Epithelial cell of proximal tubule (primary cell): Measurements from ENCODE around the gene EIF3D. TPM values are rescaled to one million over a fixed set of nuclear protein-coding genes. Genes with fewer than 3 reads are reported as not detected.

Experiments used
- DNase-seq: peaks from one replicate; pipeline ENCODE4 v3.0.0-alpha.2; 2011; ENCODE audit warnings: low read depth
- H3K4me3 ChIP-seq: 2 replicates; pipeline ENCODE4 v1.5.1; 2011; ENCODE audit warnings: low read depth, mild to moderate bottlenecking, low read length
- CTCF ChIP-seq: conservative IDR thresholded peaks from 2 replicates; pipeline ENCODE4 v1.5.1; 2012; ENCODE audit warnings: low read depth, mild to moderate bottlenecking, low read length
- total RNA-seq: library from RNA; depleted of rRNA; stranded (reverse); fragments of >200 nt; gene quantifications from 2 replicates; pipeline ENCODE4 v1.2.3, GENCODE V29; 2015

EIF3D gene
- total RNA-seq, 1 donor from 2014 or later = 297 TPM

- TF ChIP-seq CTCF = no peak
- H3K4me3 ChIP-seq = no peak overlapping the region
- no peak for DNase-seq
Measured at GRCh38 chr22:36563444-36563843, 34.5 kb upstream of the EIF3D start.

DNA sequence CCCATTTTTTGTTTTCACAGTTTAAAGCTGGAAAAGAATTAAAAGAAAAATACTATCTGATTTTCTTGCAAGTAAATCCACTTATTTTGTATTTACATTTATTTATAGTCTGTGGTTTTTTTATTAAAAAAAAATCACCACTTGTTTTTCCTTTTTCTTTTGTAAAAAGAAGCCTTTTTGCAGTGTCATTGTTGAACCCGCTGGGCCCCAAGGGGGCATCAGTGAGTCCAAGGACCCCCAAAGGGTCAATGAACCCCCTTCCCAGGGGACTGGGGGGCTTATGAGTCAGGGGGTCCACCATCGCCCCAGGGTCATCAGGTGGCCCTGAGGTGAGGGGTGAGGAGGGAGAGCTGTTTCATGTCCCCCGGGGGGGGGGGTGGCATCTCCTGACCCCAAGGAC, 34.0 kb upstream of the EIF3D start:
- no peak for DNase-seq
- H3K4me3 ChIP-seq = no peak overlapping the region
- no peak for TF ChIP-seq CTCF

GRCh38 chr22:36562261-36562835, 33.4 kb upstream of the EIF3D start:
- no peak for TF ChIP-seq CTCF

DNA sequence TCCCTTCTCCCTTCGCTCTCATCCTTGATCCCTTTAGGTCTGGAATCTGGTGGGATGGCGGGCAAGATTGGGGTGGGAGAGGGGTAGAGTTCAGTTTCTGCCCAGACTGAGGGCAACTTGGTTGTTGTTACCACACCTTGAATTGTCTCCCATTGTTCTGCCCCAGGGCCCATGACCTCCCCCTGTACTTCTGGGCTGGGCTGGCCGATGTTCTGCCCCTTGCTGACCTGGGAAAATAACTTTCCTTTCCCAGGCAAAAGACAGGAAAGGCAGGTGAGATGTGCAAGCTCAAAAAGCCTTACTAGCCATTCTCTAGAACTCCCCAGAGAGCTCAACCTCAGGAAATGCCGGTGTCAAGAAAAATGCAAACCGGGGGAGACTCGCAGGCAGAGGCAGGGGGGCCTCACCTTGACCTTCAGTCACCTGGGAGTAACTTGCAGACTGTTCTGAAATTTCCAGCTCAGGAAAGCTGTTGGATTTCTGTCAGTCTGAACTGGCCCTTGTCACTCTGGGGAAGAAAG, 32.4 kb upstream of the EIF3D start:
- no peak for DNase-seq
- H3K4me3 ChIP-seq = no peak overlapping the region
- no peak for TF ChIP-seq CTCF

More at GRCh38 chr22:36562261-36562835, 33.4 kb upstream of the EIF3D start:
- no peak for DNase-seq
- H3K4me3 ChIP-seq = no peak overlapping the region

DNA sequence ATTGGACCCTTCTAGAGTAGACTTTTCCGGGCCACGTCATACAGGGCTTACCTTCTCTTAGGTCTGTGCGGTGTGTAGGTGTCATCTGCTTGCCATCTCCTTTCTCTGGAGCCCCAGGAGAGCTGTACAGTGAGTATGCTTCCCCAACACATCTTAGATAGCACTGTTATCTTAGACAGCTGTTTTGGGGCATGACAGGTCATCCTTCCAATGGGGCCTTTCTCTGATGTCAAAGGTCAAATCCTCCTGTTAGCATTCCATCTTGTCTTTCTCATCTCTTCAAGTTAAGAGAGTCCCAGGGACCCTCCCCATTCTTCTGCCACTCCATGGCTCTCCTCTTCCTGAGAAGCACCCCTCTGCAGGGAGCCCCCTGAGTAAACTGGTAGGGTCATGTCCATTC, 31.0 kb upstream of the EIF3D start:
- TF ChIP-seq CTCF = no peak
- DNase-seq = no peak
- no peak overlapping the region for H3K4me3 ChIP-seq

DNA sequence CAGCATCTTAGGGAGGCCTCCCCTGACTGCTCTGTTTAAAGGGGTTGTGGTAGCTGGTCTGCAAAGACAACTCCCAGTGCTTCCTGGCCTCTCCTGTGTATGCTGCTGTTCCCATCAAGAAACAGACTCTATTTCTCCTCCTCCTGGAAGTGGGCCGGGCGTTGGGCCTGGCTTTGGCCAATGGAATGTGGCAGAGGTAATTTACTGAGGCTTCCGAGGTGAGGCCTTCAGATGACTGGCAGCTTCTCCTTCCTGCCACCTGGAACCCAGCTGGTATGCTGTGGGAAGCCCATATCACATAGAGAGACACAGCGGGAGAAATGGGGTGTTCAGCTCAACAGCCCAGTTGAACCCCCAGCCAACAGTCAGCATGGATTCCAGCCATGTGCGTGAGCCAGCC, 25.1 kb upstream of the EIF3D start:
- H3K4me3 ChIP-seq = no peak overlapping the region
- DNase-seq = no peak
- no peak for TF ChIP-seq CTCF

DNA sequence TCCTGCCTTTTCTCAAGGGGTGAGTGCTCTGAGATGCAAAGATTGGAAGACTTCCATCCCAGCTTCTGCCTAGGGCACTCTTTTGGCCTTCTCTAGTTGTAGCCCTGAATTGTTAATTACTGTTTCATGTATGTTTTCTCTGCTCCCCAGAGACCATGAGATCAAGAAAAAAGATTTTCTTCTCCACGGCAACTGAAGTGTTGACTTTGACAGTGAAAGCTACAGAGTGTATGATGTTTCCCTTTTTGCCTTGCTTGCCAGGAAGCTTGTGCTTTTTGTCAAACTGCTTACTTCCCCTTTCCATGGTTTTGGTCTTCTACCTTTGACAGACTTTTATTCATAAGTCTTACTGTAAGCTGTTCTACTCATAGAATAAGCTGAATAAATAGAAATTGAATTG, 23.3 kb upstream of the EIF3D start:
- no peak for TF ChIP-seq CTCF
- no peak overlapping the region for H3K4me3 ChIP-seq
- DNase-seq = no peak
